Spleen (tissue), 11 donors: ENCODE results near the gene PLPP7. TPM values are rescaled to one million over a fixed set of nuclear protein-coding genes. Genes with fewer than 3 reads are reported as not detected.
A peak's percentile ranks its signal among the peaks of the same experiment; 100 is the strongest.
"Not testable (repeated sequence)": the region's sequence is repeated elsewhere in the genome, so short reads cannot be mapped to it uniquely, and the experiment has no call there.

Experiments
- DNase-seq: peaks from one replicate; pipeline ENCODE4 v3.0.0-alpha.2; 2020
- H3K27ac ChIP-seq, 8 donors: fragments of 200-600 bp; sonication (generic) in 7 of 8; 1 replicate in 4 of 8; 2 replicates in 4 of 8; pipeline versions ENCODE4 v1.5.0 to v1.8.0; 2016 to 2021; ENCODE audit warnings: inconsistent platforms in 4 of 8, mild to moderate bottlenecking in 4 of 8, moderate library complexity in 1 of 8
- H3K27me3 ChIP-seq, 7 donors: fragments of 200-600 bp; sonication (generic) in 6 of 7; replicated peaks in 1 of 7; 1 replicate in 4 of 7; 2 replicates in 3 of 7; pipeline versions ENCODE4 v1.5.0 to v1.8.0; 2016 to 2021; ENCODE audit warnings: inconsistent platforms in 3 of 7, mild to moderate bottlenecking in 1 of 7
- H3K36me3 ChIP-seq, 6 donors: fragments of 200-600 bp; sonication (generic) in 5 of 6; 1 replicate in 4 of 6; 2 replicates in 2 of 6; pipeline versions ENCODE4 v1.5.0 to v1.8.0; 2016 to 2021; ENCODE audit warnings: inconsistent platforms in 2 of 6
- H3K4me1 ChIP-seq, 6 donors: fragments of 200-600 bp; sonication (generic) in 5 of 6; 1 replicate in 3 of 6; 2 replicates in 3 of 6; pipeline versions ENCODE4 v1.5.0 to v1.8.0; 2016 to 2021; ENCODE audit warnings: inconsistent platforms in 3 of 6
- H3K4me3 ChIP-seq, 8 donors: fragments of 200-600 bp; sonication (generic) in 7 of 8; 1 replicate in 4 of 8; 2 replicates in 4 of 8; pipeline versions ENCODE4 v1.5.0 to v1.8.0; 2016 to 2021; ENCODE audit warnings: inconsistent platforms in 4 of 8, mild to moderate bottlenecking in 4 of 8, moderate library complexity in 2 of 8
- H3K9me3 ChIP-seq, 8 donors: fragments of 200-600 bp; sonication (generic) in 7 of 8; 1 replicate in 4 of 8; 2 replicates in 4 of 8; pipeline versions ENCODE4 v1.5.0 to v1.8.0; 2016 to 2021; ENCODE audit warnings: inconsistent platforms in 4 of 8
- CTCF ChIP-seq, 11 experiments: fragments of 200-600 bp in 7 of 11; fragments of 450-650 bp in 4 of 11; sonication (generic) in 4 of 11; IDR thresholded peaks in 8 of 11; conservative IDR thresholded peaks in 3 of 11; 1 replicate in 7 of 11; 2 replicates in 4 of 11; pipeline versions ENCODE4 v1.4.0 to v1.8.0; 2016 to 2021; ENCODE audit warnings: antibody characterized with exemption in 11 of 11, inconsistent platforms in 4 of 11, mild to moderate bottlenecking in 1 of 11
- POLR2A ChIP-seq, 3 donors: fragments of 450-650 bp; IDR thresholded peaks; one replicate each; pipeline ENCODE4 v1.5.1; 2017; ENCODE audit warnings: antibody characterized with exemption in 3 of 3, mild to moderate bottlenecking in 1 of 3
- POLR2AphosphoS5 ChIP-seq, 3 donors: sonication (generic); formaldehyde crosslinking; IDR thresholded peaks; one replicate each; pipeline ENCODE4 v1.5.1; 2017; ENCODE audit warnings: antibody characterized with exemption in 3 of 3
- WGBS, 5 donors: extraction: QIAGEN DNeasy Blood & Tissue Kit in 3 of 5; methylation state at CpG; one replicate each; pipeline versions ENCODE4 v1.1.5 to v1.1.7; 2013 to 2018; 5-methylcytosine and 5-hydroxymethylcytosine counted together
- intact Hi-C: fragments of 100-400 bp; cut with DNase I; formaldehyde crosslinking; loops from one replicate; pipeline ENCODE4 v1.15.0; 2023; ENCODE audit warnings: low total_unique reads
- polyA plus RNA-seq, 3 donors: library from polyadenylated mRNA; stranded (reverse); fragments of 200-250 nt; gene quantifications; one replicate each; pipeline ENCODE4 v1.2.1, GENCODE V29; 2013
- total RNA-seq, 7 donors: library from RNA; depleted of rRNA in 3 of 7; stranded (reverse); fragments of >200 nt in 3 of 7; fragmentation: NEBNext Ultra II Directional in 4 of 7; extraction: Animal tissue kit (Norgen Biotek cat#: 25700) in 4 of 7; gene quantifications; one replicate each; pipeline versions ENCODE4 v1.1.0 to v1.2.1, GENCODE V29; 2016 to 2021
- donor health status: healthy with polysubstance abuse.
- donor health status: DM: no; HTN: no; CAD: no; lungs with moderate emphysema.
- donor health status: DM: no; HTN: no; CAD: no.
- donor health status: Bipolar disorder and iron deficiency.
- donor health status: healthy.
- donor health status: DM: no; HTN: no; CAD: no.
- donor health status: DM: yes; HTN: yes; CAD: no.

PLPP7 gene
- total and polyA plus RNA-seq, 10 donors, result 1.1 to 3.8 (median 2.7) TPM

- 58 to 72% (median 68%) methylated on average over 13 of the region's 13 CpGs for WGBS, 5 donors
- Histone ChIP-seq H3K9me3 (no peaks in the 10 kb centered on the region), H3K36me3 (peaks cover 0 to 89% (median 34%) of the 10 kb centered on the region in 6 donors), H3K4me3 (no peak overlapping the region), H3K27ac (peak overlapping the region in 6 of 8 donors; percentile 51 to 97 (median 92)), H3K4me1 (peaks cover 37 to 100% (median 70%) of the 10 kb centered on the region in 6 donors), H3K27me3 (no peaks in the 10 kb centered on the region)
- intact Hi-C loops, result no loop called here
- DNase-seq, result no peak
- TF ChIP-seq CTCF (IDR thresholded peaks at IDR 0.05 in 8 of 11, conservative IDR thresholded peaks at IDR 0.05 in 3 of 11), result no peak
- peak in 2 of 3 donors; percentile 20 to 29 for TF ChIP-seq POLR2AphosphoS5 (IDR thresholded peaks at IDR 0.05)
Measured at GRCh38 chr9:131262327-131263032, 27.0 kb upstream of the PLPP7 start.

GRCh38 chr9:131263033-131263343 lies 26.5 kb upstream of the PLPP7 start:
- Histone ChIP-seq H3K4me1 (peaks cover 40 to 100% (median 70%) of the 10 kb centered on the region in 6 donors), H3K27ac (peak overlapping the region in 7 of 8 donors; percentile 1 to 97 (median 90)), H3K36me3 (peaks cover 0 to 84% (median 34%) of the 10 kb centered on the region in 6 donors)
- H3K27me3 ChIP-seq, H3K9me3 ChIP-seq, H3K4me3 ChIP-seq, DNase-seq, intact Hi-C loops: not testable (repeated sequence)
- 77 to 87% (median 84%) methylated on average over 5 of the region's 5 CpGs for WGBS, 5 donors

DNA sequence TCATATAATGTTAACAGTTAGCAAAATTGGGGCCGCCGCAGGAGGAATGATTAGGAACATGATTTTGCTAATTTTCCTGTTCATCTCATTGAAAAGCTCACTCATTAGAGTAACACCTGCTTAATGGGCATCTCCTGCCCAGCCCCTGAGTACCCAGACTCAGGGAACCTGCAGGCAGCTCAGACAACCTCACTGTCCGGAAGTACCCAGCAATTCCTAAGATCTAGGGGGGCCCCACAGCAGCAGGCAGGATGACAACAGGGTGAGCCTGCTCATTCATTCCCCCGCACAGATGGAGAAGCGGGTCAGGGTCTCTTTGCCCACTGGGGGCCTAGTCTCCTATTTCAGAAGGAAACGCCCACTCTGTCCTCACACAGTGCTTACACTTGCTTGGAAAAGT lies 25.8 kb upstream of the PLPP7 start:
- Histone ChIP-seq H3K9me3 (no peaks in the 10 kb centered on the region), H3K27me3 (no peaks in the 10 kb centered on the region), H3K27ac (peak overlapping the region; percentile 35 to 97 (median 81)), H3K4me1 (peaks cover 41 to 100% (median 72%) of the 10 kb centered on the region in 6 donors), H3K4me3 (peak overlapping the region in 1 of 8 donors; percentile 32), H3K36me3 (peaks cover 0 to 77% (median 32%) of the 10 kb centered on the region in 6 donors)
- no peak for DNase-seq
- no peak for TF ChIP-seq CTCF (IDR thresholded peaks at IDR 0.05 in 8 of 11, conservative IDR thresholded peaks at IDR 0.05 in 3 of 11)
- no peak for TF ChIP-seq POLR2AphosphoS5 (IDR thresholded peaks at IDR 0.05)
- no peak for TF ChIP-seq POLR2A (IDR thresholded peaks at IDR 0.05)
- intact Hi-C loops, result no loop called here
- WGBS, 5 donors, result 63 to 86% (median 70%) methylated on average over 6 of the region's 6 CpGs

DNA sequence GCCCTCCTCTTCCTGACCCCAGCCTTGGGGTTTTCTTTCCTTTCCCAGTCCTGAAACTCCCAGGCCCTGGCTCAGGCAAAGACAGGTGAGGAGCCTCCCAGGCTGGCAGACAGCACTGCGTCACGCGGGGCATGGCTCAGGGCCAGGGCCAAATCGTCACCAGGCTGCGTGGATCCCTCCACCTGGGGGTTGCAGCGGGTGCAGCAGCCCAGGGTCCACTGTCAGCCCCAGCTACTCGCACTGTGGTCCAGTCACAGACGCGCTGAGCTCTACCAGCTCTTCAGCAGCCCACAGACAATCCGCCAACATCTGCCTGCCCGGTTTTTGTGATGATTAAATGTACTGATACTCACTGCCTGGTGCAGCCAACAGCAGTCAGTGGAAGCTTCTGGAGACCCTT lies 25.3 kb upstream of the PLPP7 start:
- peak; percentile 84 for DNase-seq
- H3K27me3 ChIP-seq, result no peaks in the 10 kb centered on the region
- peaks cover 0 to 72% (median 28%) of the 10 kb centered on the region in 6 donors for H3K36me3 ChIP-seq
- TF ChIP-seq POLR2AphosphoS5 (IDR thresholded peaks at IDR 0.05) (peak in 2 of 3 donors; percentile 37 to 64), POLR2A (IDR thresholded peaks at IDR 0.05) (no peak)
- intact Hi-C loops, result no loop called here
- no peaks in the 10 kb centered on the region for H3K9me3 ChIP-seq
- peaks cover 41 to 100% (median 76%) of the 10 kb centered on the region in 6 donors for H3K4me1 ChIP-seq
- 36 to 72% (median 61%) methylated on average over 9 to 11 of the region's 11 CpGs for WGBS, 5 donors
- peak overlapping the region; percentile 35 to 97 (median 81) for H3K27ac ChIP-seq
- peak overlapping the region in 1 of 8 donors; percentile 32 for H3K4me3 ChIP-seq
